ENCODE measurements around the gene PFDN5.

- TF ChIP-seq POLR2AphosphoS5 (IDR thresholded peaks at IDR 0.05; ENCODE audit: borderline replicate concordance, low read depth, low read length) = no peak
- no peak for TF ChIP-seq EZH2 (IDR thresholded peaks at IDR 0.05)
These were observed 27.9 kb upstream of the PFDN5 start for GRCh38 chr12:53267306-53267998.
